IMR-90 (cell line): ENCODE measurements around the gene CCDC141. TPM values are rescaled to one million over a fixed set of nuclear protein-coding genes. Genes with fewer than 3 reads are reported as not detected.

ENCODE experiments used
- ATAC-seq: fragments of 200-7000 bp; cut with Tn5 transposase; 2 replicates; pipeline ENCODE4 v1.9.1; 2020; ENCODE audit warnings: low read depth, mild to moderate bottlenecking, moderate library complexity
- BruUV-seq: library from RNA; stranded (reverse); fragments of 400-500 nt; replicated peaks from 2 replicates; lab custom pipeline; 2021; lab: Mats Ljungman, UMichigan
- CTCF ChIA-PET: fragments of 300-600 bp; formaldehyde crosslinking; extraction: SDS; loops from one replicate; lab custom pipeline; 2021; ENCODE audit warnings: antibody characterized with exemption; lab: Yijun Ruan, JAX
- POLR2A ChIA-PET: fragments of 300-600 bp; sonication (Branson Sonifier 250); formaldehyde crosslinking; loops from one replicate; lab custom pipeline; 2022; ENCODE audit warnings: antibody characterized with exemption; ENCODE audit not compliant: unreplicated experiment; lab: Charles Lee
- DNase-seq: peaks from one replicate; pipeline ENCODE4 v3.0.0; 2013
- H2AFZ ChIP-seq: replicated peaks from 2 replicates; pipeline ENCODE3; 2013; ENCODE audit warnings: low read length, mild to moderate bottlenecking; ENCODE audit not compliant: poor library complexity
- H2AK5ac ChIP-seq: 2 replicates; pipeline ENCODE4 v1.6.1; 2013; ENCODE audit warnings: low read depth, low read length, inconsistent platforms
- H2AK9ac ChIP-seq: replicated peaks from 2 replicates; pipeline ENCODE3; 2013; ENCODE audit warnings: mild to moderate bottlenecking, low read depth, low read length, moderate library complexity; ENCODE audit not compliant: poor library complexity
- H2BK120ac ChIP-seq: 2 replicates; pipeline ENCODE4 v1.6.1; 2013; ENCODE audit warnings: low read depth, low read length, inconsistent platforms
- H2BK15ac ChIP-seq: 3 replicates; pipeline ENCODE4 v1.6.1; 2013; ENCODE audit warnings: low read depth, low read length, inconsistent platforms
- H2BK20ac ChIP-seq: 2 replicates; pipeline ENCODE4 v1.6.1; 2013; ENCODE audit warnings: low read depth, mild to moderate bottlenecking, inconsistent platforms, low read length, moderate library complexity
- H2BK5ac ChIP-seq: 2 replicates; pipeline ENCODE4 v1.6.1; 2013; ENCODE audit warnings: mild to moderate bottlenecking, low read depth, low read length, inconsistent platforms; ENCODE audit not compliant: poor library complexity, severe bottlenecking
- H3K14ac ChIP-seq: replicated peaks from 2 replicates; pipeline ENCODE4 v1.6.1; 2013; ENCODE audit warnings: low read depth, low read length, inconsistent platforms
- H3K18ac ChIP-seq: 2 replicates; pipeline ENCODE4 v1.6.1; 2013; ENCODE audit warnings: low read depth, low read length, control low read depth
- H3K23ac ChIP-seq: 2 replicates; pipeline ENCODE4 v1.6.1; 2013; ENCODE audit warnings: low read depth, low read length, inconsistent platforms
- H3K27ac ChIP-seq: 2 replicates; pipeline ENCODE4 v1.5.1; 2013; ENCODE audit warnings: mild to moderate bottlenecking, control low read depth, low read length; ENCODE audit not compliant: insufficient read depth
- H3K27me3 ChIP-seq: 2 replicates; pipeline ENCODE4 v1.6.1; 2013; ENCODE audit warnings: low read length; ENCODE audit not compliant: control insufficient read depth, insufficient read depth
- H3K36me3 ChIP-seq: 2 replicates; pipeline ENCODE4 v1.6.1; 2013; ENCODE audit warnings: low read length, mixed read lengths; ENCODE audit not compliant: control insufficient read depth, insufficient read depth
- H3K4ac ChIP-seq: 2 replicates; pipeline ENCODE4 v1.6.1; 2013; ENCODE audit warnings: low read depth, low read length, inconsistent platforms
- H3K4me1 ChIP-seq: 2 replicates; pipeline ENCODE4 v1.6.1; 2013; ENCODE audit warnings: low read length, mixed read lengths; ENCODE audit not compliant: control insufficient read depth, insufficient read depth
- H3K4me2 ChIP-seq: 2 replicates; pipeline ENCODE4 v1.6.1; 2013; ENCODE audit warnings: low read depth, mild to moderate bottlenecking, control low read depth, low read length, moderate library complexity
- H3K4me3 ChIP-seq: 2 replicates; pipeline ENCODE4 v1.5.1; 2013; ENCODE audit warnings: low read depth, mild to moderate bottlenecking, control low read depth, low read length, moderate library complexity; ENCODE audit not compliant: insufficient read depth
- H3K56ac ChIP-seq: 2 replicates; pipeline ENCODE4 v1.6.1; 2013; ENCODE audit warnings: low read length, inconsistent platforms; ENCODE audit not compliant: insufficient read depth; ENCODE audit errors: extremely low read depth
- H3K79me1 ChIP-seq, 2 experiments: 2 replicates each; pipeline ENCODE4 v1.6.1; 2013; ENCODE audit warnings: low read length in 2 of 2, inconsistent platforms in 1 of 2, low read depth in 1 of 2
- H3K9ac ChIP-seq: 2 replicates; pipeline ENCODE4 v1.6.1; 2013; ENCODE audit warnings: low read depth, low read length, control low read depth
- H3K9me1 ChIP-seq: 2 replicates; pipeline ENCODE4 v1.6.1; 2013; ENCODE audit warnings: low read length, inconsistent platforms; ENCODE audit not compliant: insufficient read depth
- H3K9me3 ChIP-seq: 2 replicates; pipeline ENCODE4 v1.6.1; 2013; ENCODE audit warnings: low read length; ENCODE audit not compliant: control insufficient read depth, insufficient read depth
- H4K20me1 ChIP-seq: 2 replicates; pipeline ENCODE4 v1.6.1; 2013; ENCODE audit warnings: low read length, inconsistent platforms; ENCODE audit not compliant: insufficient read depth
- H4K5ac ChIP-seq: 2 replicates; pipeline ENCODE4 v1.6.1; 2013; ENCODE audit warnings: mild to moderate bottlenecking, low read depth, low read length, control low read depth
- H4K8ac ChIP-seq, 2 experiments: 2 replicates each; pipeline ENCODE4 v1.6.1; 2013; ENCODE audit warnings: low read depth in 2 of 2, low read length in 2 of 2, control low read depth in 1 of 2, inconsistent platforms in 1 of 2
- H4K91ac ChIP-seq: 2 replicates; pipeline ENCODE4 v1.6.1; 2013; ENCODE audit warnings: low read depth, low read length, inconsistent platforms; ENCODE audit not compliant: insufficient read depth
- BHLHE40 ChIP-seq: fragments of 150-350 bp; IDR thresholded peaks from 2 replicates; pipeline ENCODE4 v1.6.1; 2016; ENCODE audit warnings: mild to moderate bottlenecking, low read depth, low read length
- CEBPB ChIP-seq: IDR thresholded peaks from 2 replicates; pipeline ENCODE4 v1.6.1; 2012; ENCODE audit warnings: low read depth, low read length, improper control_type of control experiment
- CTCF ChIP-seq: conservative IDR thresholded peaks from 2 replicates; pipeline ENCODE4 v1.5.1; 2012; ENCODE audit warnings: mild to moderate bottlenecking, low read depth, low read length, improper control_type of control experiment
- ELK1 ChIP-seq: fragments of 150-350 bp; IDR thresholded peaks from 2 replicates; pipeline ENCODE4 v1.6.1; 2016; ENCODE audit warnings: low read depth, mild to moderate bottlenecking, low read length, moderate library complexity, borderline replicate concordance
- FOS ChIP-seq: fragments of 150-350 bp; IDR thresholded peaks from 2 replicates; pipeline ENCODE4 v1.6.1; 2016; ENCODE audit warnings: low read depth, low read length
- MAFK ChIP-seq: IDR thresholded peaks from 2 replicates; pipeline ENCODE4 v1.6.1; 2012; ENCODE audit warnings: low read depth, low read length, improper control_type of control experiment
- MXI1 ChIP-seq: IDR thresholded peaks from 2 replicates; pipeline ENCODE4 v1.6.1; 2012; ENCODE audit warnings: low read depth, mild to moderate bottlenecking, low read length, moderate library complexity, borderline replicate concordance
- NFE2L2 ChIP-seq: fragments of 150-350 bp; IDR thresholded peaks from 2 replicates; pipeline ENCODE4 v1.6.1; 2016; ENCODE audit warnings: low read depth, mild to moderate bottlenecking, low read length
- POLR2A ChIP-seq: IDR thresholded peaks from 2 replicates; pipeline ENCODE4 v1.6.1; 2012; ENCODE audit warnings: mild to moderate bottlenecking, low read depth, low read length
- RAD21 ChIP-seq: IDR thresholded peaks from 2 replicates; pipeline ENCODE4 v1.6.1; 2012; ENCODE audit warnings: low read length, improper control_type of control experiment
- RCOR1 ChIP-seq: IDR thresholded peaks from 2 replicates; pipeline ENCODE4 v1.6.1; 2012; ENCODE audit warnings: mild to moderate bottlenecking, low read length, improper control_type of control experiment; ENCODE audit not compliant: insufficient replicate concordance
- RFX5 ChIP-seq: IDR thresholded peaks from 2 replicates; pipeline ENCODE4 v1.8.0; 2012; ENCODE audit warnings: low read depth, mild to moderate bottlenecking, low read length, moderate library complexity
- USF2 ChIP-seq: fragments of 150-350 bp; IDR thresholded peaks from 2 replicates; pipeline ENCODE4 v1.6.1; 2017; ENCODE audit warnings: mild to moderate bottlenecking, antibody characterized with exemption, low read length, low read depth
- WGBS, 2 experiments: methylation state at CpG; one replicate each; pipeline versions ENCODE4 v1.1.5 to v1.1.7; 2013; ENCODE audit warnings: missing lambda C conversion rate in 2 of 2; ENCODE audit not compliant: insufficient read length in 1 of 2; ENCODE audit errors: extremely low coverage in 2 of 2; 5-methylcytosine and 5-hydroxymethylcytosine counted together
- dilution Hi-C: fragments of 300-500 bp; cut with HindIII; formaldehyde crosslinking; loops from one replicate; pipeline ENCODE4 v1.14.3; 2018; ENCODE audit warnings: low sequenced_read_pairs; ENCODE audit not compliant: unreplicated experiment
- in situ Hi-C: fragments of 300-500 bp; cut with MboI; formaldehyde crosslinking; loops from 3 replicates; pipeline ENCODE4 v1.14.3; 2019; ENCODE audit warnings: low sequenced_read_pairs, inconsistent platforms, mixed read lengths
- intact Hi-C: fragments of 100-400 bp; cut with micrococcal nuclease; formaldehyde crosslinking; loops from 2 replicates; pipeline ENCODE4 v1.10.0; 2022
- polyA plus RNA-seq, 3 experiments: library from polyadenylated mRNA; depleted of rRNA; stranded (reverse); fragments of >200 nt; gene quantifications; 2 replicates each; pipeline ENCODE4 v1.2.3, GENCODE V29; 2012; ENCODE audit warnings: low replicate concordance in 1 of 3
- total RNA-seq: library from RNA; depleted of rRNA; stranded (reverse); fragments of >200 nt; gene quantifications from 2 replicates; pipeline ENCODE4 v1.2.3, GENCODE V29; 2012

The CCDC141 gene
- total and polyA plus RNA-seq, 2 of the 4 experiments (the other 2 are of a cell fraction), result not detected

- no peaks in the 10 kb centered on the region for H3K79me1 ChIP-seq
- no peak overlapping the region for H3K4me2 ChIP-seq
- H3K36me3 ChIP-seq, result no peaks in the 10 kb centered on the region
- H2BK120ac ChIP-seq, result no peak overlapping the region
- no peaks in the 10 kb centered on the region for H4K20me1 ChIP-seq
- TF ChIP-seq USF2 (no peak), CTCF (no peak), MXI1 (no peak), RCOR1 (no peak), RFX5 (no peak), CEBPB (no peak), FOS (no peak), POLR2A (no peak), MAFK (no peak), ELK1 (no peak), NFE2L2 (no peak), RAD21 (no peak), BHLHE40 (no peak)
- H3K4me1 ChIP-seq, result no peaks in the 10 kb centered on the region
- DNase-seq (no peak), ATAC-seq (no peak)
- no peak overlapping the region for H4K5ac ChIP-seq
- no peak overlapping the region for H3K18ac ChIP-seq
- POLR2A ChIA-PET, result no interaction called here
- H3K27ac ChIP-seq, result no peak overlapping the region
- no peak overlapping the region for H2AFZ ChIP-seq
- H2BK20ac ChIP-seq, result no peak overlapping the region
- no peaks in the 10 kb centered on the region for H3K9me1 ChIP-seq
- no peaks in the 10 kb centered on the region for H3K27me3 ChIP-seq
- H3K56ac ChIP-seq, result no peak overlapping the region
- no peaks in the 10 kb centered on the region for H3K9me3 ChIP-seq
- H3K9ac ChIP-seq, result no peak overlapping the region
- WGBS, 2 experiments, result 83% methylated on average over 3 of the region's 7 CpGs; no CpG with 5 or more reads in 1 of the 2 experiments
- no TSS peak for BruUV-seq
- no peak overlapping the region for H2AK5ac ChIP-seq
- H3K4ac ChIP-seq, result no peak overlapping the region
- dilution Hi-C loops (no loop called here), in situ Hi-C loops (no loop called here), intact Hi-C loops (no loop called here)
- no peak overlapping the region for H2AK9ac ChIP-seq
- H3K14ac ChIP-seq, result no peak overlapping the region
- no peak overlapping the region for H2BK15ac ChIP-seq
- CTCF ChIA-PET, result no interaction called here
- H4K91ac ChIP-seq, result no peak overlapping the region
- no peak overlapping the region for H2BK5ac ChIP-seq
- H3K23ac ChIP-seq, result no peak overlapping the region
- no peak overlapping the region for H4K8ac ChIP-seq
- H3K4me3 ChIP-seq, result no peak overlapping the region
These were observed 225.8 kb downstream of the CCDC141 start for GRCh38 chr2:178824181-178824580.
